ENCODE results near the gene MALRD1.
A peak's percentile ranks its signal among the peaks of the same experiment; 100 is the strongest.

Gene MALRD1

GRCh38 chr10:19710600-19710999 is 662.0 kb downstream of the MALRD1 start:
- Histone ChIP-seq H3K36me3 (ENCODE audit: insufficient read depth) (no peaks in the 10 kb centered on the region), H3K27ac (no peak overlapping the region), H3K79me2 (ENCODE audit: insufficient read depth, low read depth) (no peaks in the 10 kb centered on the region), H3K4me3 (IDR thresholded peaks at IDR 0.05; ENCODE audit: insufficient read depth, low read depth, low read length) (no peak overlapping the region), H3K4me1 (ENCODE audit: low read depth, poor library complexity, severe bottlenecking) (no peaks in the 10 kb centered on the region), H3K27me3 (ENCODE audit: insufficient read depth, low read depth) (no peaks in the 10 kb centered on the region), H3K4me2 (no peak overlapping the region), H2AFZ (ENCODE audit: low read depth) (no peak overlapping the region), H3K9ac (no peak overlapping the region), H4K20me1 (ENCODE audit: insufficient read depth) (no peaks in the 10 kb centered on the region)
- TF ChIP-seq, protein P1, sequence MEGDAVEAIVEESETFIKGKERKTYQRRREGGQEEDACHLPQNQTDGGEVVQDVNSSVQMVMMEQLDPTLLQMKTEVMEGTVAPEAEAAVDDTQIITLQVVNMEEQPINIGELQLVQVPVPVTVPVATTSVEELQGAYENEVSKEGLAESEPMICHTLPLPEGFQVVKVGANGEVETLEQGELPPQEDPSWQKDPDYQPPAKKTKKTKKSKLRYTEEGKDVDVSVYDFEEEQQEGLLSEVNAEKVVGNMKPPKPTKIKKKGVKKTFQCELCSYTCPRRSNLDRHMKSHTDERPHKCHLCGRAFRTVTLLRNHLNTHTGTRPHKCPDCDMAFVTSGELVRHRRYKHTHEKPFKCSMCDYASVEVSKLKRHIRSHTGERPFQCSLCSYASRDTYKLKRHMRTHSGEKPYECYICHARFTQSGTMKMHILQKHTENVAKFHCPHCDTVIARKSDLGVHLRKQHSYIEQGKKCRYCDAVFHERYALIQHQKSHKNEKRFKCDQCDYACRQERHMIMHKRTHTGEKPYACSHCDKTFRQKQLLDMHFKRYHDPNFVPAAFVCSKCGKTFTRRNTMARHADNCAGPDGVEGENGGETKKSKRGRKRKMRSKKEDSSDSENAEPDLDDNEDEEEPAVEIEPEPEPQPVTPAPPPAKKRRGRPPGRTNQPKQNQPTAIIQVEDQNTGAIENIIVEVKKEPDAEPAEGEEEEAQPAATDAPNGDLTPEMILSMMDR (conservative IDR thresholded peaks at IDR 0.05; ENCODE audit: low read depth, low read length), result no peak

GRCh38 chr10:19713159-19713558 is 664.6 kb downstream of the MALRD1 start:
- Histone ChIP-seq H3K79me2 (ENCODE audit: insufficient read depth, low read depth) (no peaks in the 10 kb centered on the region), H3K27me3 (ENCODE audit: insufficient read depth, low read depth) (no peaks in the 10 kb centered on the region), H3K4me2 (no peak overlapping the region), H4K20me1 (ENCODE audit: insufficient read depth) (no peaks in the 10 kb centered on the region), H3K9ac (no peak overlapping the region), H3K4me3 (IDR thresholded peaks at IDR 0.05; ENCODE audit: insufficient read depth, low read depth, low read length) (no peak overlapping the region), H3K27ac (no peak overlapping the region), H3K4me1 (ENCODE audit: low read depth, poor library complexity, severe bottlenecking) (no peaks in the 10 kb centered on the region), H2AFZ (ENCODE audit: low read depth) (no peak overlapping the region), H3K36me3 (ENCODE audit: insufficient read depth) (no peaks in the 10 kb centered on the region)
- TF ChIP-seq, protein P1 (conservative IDR thresholded peaks at IDR 0.05; ENCODE audit: low read depth, low read length), result no peak

DNA sequence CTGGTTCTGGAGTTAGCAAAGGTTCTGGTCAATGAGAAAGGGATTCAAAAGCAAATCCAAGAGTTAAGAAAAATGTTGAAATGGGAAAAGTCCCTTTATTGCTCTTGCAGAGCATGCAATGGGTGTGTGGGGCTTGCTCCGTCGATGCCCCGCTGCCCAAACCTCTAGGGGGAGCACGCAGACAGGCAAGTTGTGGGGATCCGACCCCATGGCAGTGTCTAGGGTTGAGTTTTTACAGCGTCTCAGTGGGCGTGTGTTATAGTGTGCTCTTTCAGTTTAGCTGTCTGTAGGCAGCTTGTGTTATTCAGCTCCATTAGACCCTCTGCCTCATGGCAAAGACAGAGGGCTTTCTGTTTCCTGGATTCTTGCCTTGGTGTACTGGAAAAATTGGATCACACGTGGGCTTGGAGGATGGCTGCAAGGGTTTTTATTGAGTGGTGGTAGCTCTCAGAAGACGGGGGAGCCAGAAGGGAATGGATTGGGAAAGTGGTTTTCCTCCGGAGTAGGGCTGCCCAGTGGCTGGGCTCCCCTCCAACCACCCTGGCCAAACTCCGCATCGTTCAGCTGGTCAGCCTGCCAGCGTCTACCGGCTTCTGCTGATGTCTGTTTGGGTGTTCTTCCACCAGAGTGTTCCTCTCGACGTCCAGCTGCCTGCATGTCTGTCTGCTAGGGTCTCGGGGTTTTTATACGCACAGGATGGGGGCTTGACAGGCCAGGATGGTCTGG is 665.4 kb downstream of the MALRD1 start:
- Histone ChIP-seq H3K27me3 (ENCODE audit: insufficient read depth, low read depth) (no peaks in the 10 kb centered on the region), H2AFZ (ENCODE audit: low read depth) (no peak overlapping the region), H3K4me3 (IDR thresholded peaks at IDR 0.05; ENCODE audit: insufficient read depth, low read depth, low read length) (no peak overlapping the region), H3K9ac (no peak overlapping the region), H3K4me2 (no peak overlapping the region), H4K20me1 (ENCODE audit: insufficient read depth) (no peaks in the 10 kb centered on the region), H3K27ac (no peak overlapping the region), H3K79me2 (ENCODE audit: insufficient read depth, low read depth) (no peaks in the 10 kb centered on the region), H3K36me3 (ENCODE audit: insufficient read depth) (no peaks in the 10 kb centered on the region), H3K4me1 (ENCODE audit: low read depth, poor library complexity, severe bottlenecking) (no peaks in the 10 kb centered on the region)
- TF ChIP-seq, protein P1 (conservative IDR thresholded peaks at IDR 0.05; ENCODE audit: low read depth, low read length), result no peak

- TF ChIP-seq, protein P1 (conservative IDR thresholded peaks at IDR 0.05; ENCODE audit: low read depth, low read length), result no peak
- no peak overlapping the region for H3K4me3 ChIP-seq (IDR thresholded peaks at IDR 0.05; ENCODE audit: insufficient read depth, low read depth, low read length)
- no peaks in the 10 kb centered on the region for H3K36me3 ChIP-seq (ENCODE audit: insufficient read depth)
- no peaks in the 10 kb centered on the region for H4K20me1 ChIP-seq (ENCODE audit: insufficient read depth)
- H3K79me2 ChIP-seq (ENCODE audit: insufficient read depth, low read depth), result no peaks in the 10 kb centered on the region
- H3K4me2 ChIP-seq, result peak overlapping the region; percentile 18; the same call in 1 of the 2 replicates
- H3K4me1 ChIP-seq (ENCODE audit: low read depth, poor library complexity, severe bottlenecking), result peaks cover 7% of the 10 kb centered on the region
- H2AFZ ChIP-seq (ENCODE audit: low read depth), result peak overlapping the region; percentile 19; the same call in 1 of the 2 replicates
- no peaks in the 10 kb centered on the region for H3K27me3 ChIP-seq (ENCODE audit: insufficient read depth, low read depth)
- no peak overlapping the region; the same call in 1 of the 2 replicates for H3K9ac ChIP-seq
- peak overlapping the region; percentile 23; the same call in 1 of the 2 replicates for H3K27ac ChIP-seq
Measured at GRCh38 chr10:19719284-19719683, 670.7 kb downstream of the MALRD1 start.

All from KMS-11 (cell line).